ENCODE data around the gene SKAP1.
"Not testable (repeated sequence)": the region's sequence is repeated elsewhere in the genome, so short reads cannot be mapped to it uniquely, and the experiment has no call there.

The SKAP1 gene

GRCh38 chr17:48247038-48247437, 183.0 kb downstream of the SKAP1 start:
- Histone ChIP-seq H3K27ac (ENCODE audit: low read length) (no peak overlapping the region), H3K27me3 (ENCODE audit: low read depth, low read length) (no peaks in the 10 kb centered on the region), H3K4me3 (ENCODE audit: low read depth in 1 of 2, low read length in 2 of 2) (no peak overlapping the region), H3K4me1 (ENCODE audit: control insufficient read depth in 1 of 2, insufficient read depth in 2 of 2, low read length in 2 of 2) (peaks cover 0 to 3% of the 10 kb centered on the region in 2 donors), H3K36me3 (ENCODE audit: control insufficient read depth in 1 of 2, insufficient read depth in 2 of 2, low read length in 2 of 2) (no peaks in the 10 kb centered on the region), H3K9me3 (ENCODE audit: control insufficient read depth in 1 of 2, low read length in 2 of 2) (no peaks in the 10 kb centered on the region)

- Histone ChIP-seq H3K36me3 (ENCODE audit: control insufficient read depth in 1 of 2, insufficient read depth in 2 of 2, low read length in 2 of 2) (no peaks in the 10 kb centered on the region), H3K27ac (ENCODE audit: low read length) (no peak overlapping the region), H3K9me3 (ENCODE audit: control insufficient read depth in 1 of 2, low read length in 2 of 2) (no peaks in the 10 kb centered on the region), H3K27me3 (ENCODE audit: low read depth, low read length) (no peaks in the 10 kb centered on the region), H3K4me1 (ENCODE audit: control insufficient read depth in 1 of 2, insufficient read depth in 2 of 2, low read length in 2 of 2) (peaks cover 0 to 7% of the 10 kb centered on the region in 2 donors), H3K4me3 (ENCODE audit: low read depth in 1 of 2, low read length in 2 of 2) (no peak overlapping the region)
Measured at GRCh38 chr17:48246612-48247011, 183.4 kb downstream of the SKAP1 start.

GRCh38 chr17:48245465-48246033, 184.5 kb downstream of the SKAP1 start:
- not testable (repeated sequence) for H3K27me3 ChIP-seq (ENCODE audit: low read depth, low read length); H3K4me3 ChIP-seq (ENCODE audit: low read depth in 1 of 2, low read length in 2 of 2); H3K27ac ChIP-seq (ENCODE audit: low read length); H3K9me3 ChIP-seq (ENCODE audit: control insufficient read depth in 1 of 2, low read length in 2 of 2); H3K36me3 ChIP-seq (ENCODE audit: control insufficient read depth in 1 of 2, insufficient read depth in 2 of 2, low read length in 2 of 2)
- H3K4me1 ChIP-seq (ENCODE audit: control insufficient read depth in 1 of 2, insufficient read depth in 2 of 2, low read length in 2 of 2) = peaks cover 0 to 12% of the 10 kb centered on the region in 2 donors

- Histone ChIP-seq H3K9me3 (ENCODE audit: control insufficient read depth in 1 of 2, low read length in 2 of 2) (no peaks in the 10 kb centered on the region), H3K27ac (ENCODE audit: low read length) (no peak overlapping the region), H3K4me3 (ENCODE audit: low read depth in 1 of 2, low read length in 2 of 2) (no peak overlapping the region), H3K4me1 (ENCODE audit: control insufficient read depth in 1 of 2, insufficient read depth in 2 of 2, low read length in 2 of 2) (peaks cover 0 to 19% of the 10 kb centered on the region in 2 donors), H3K36me3 (ENCODE audit: control insufficient read depth in 1 of 2, insufficient read depth in 2 of 2, low read length in 2 of 2) (no peaks in the 10 kb centered on the region), H3K27me3 (ENCODE audit: low read depth, low read length) (no peaks in the 10 kb centered on the region)
Measured at GRCh38 chr17:48244814-48245213, 185.2 kb downstream of the SKAP1 start.

GRCh38 chr17:48244121-48244711, 185.8 kb downstream of the SKAP1 start:
- no peaks in the 10 kb centered on the region for H3K27me3 ChIP-seq (ENCODE audit: low read depth, low read length)
- no peak overlapping the region for H3K4me3 ChIP-seq (ENCODE audit: low read depth in 1 of 2, low read length in 2 of 2)
- H3K9me3 ChIP-seq (ENCODE audit: control insufficient read depth in 1 of 2, low read length in 2 of 2) = no peaks in the 10 kb centered on the region
- H3K36me3 ChIP-seq (ENCODE audit: control insufficient read depth in 1 of 2, insufficient read depth in 2 of 2, low read length in 2 of 2) = no peaks in the 10 kb centered on the region
- H3K4me1 ChIP-seq (ENCODE audit: control insufficient read depth in 1 of 2, insufficient read depth in 2 of 2, low read length in 2 of 2) = peaks cover 0 to 19% of the 10 kb centered on the region in 2 donors
- no peak overlapping the region for H3K27ac ChIP-seq (ENCODE audit: low read length)

GRCh38 chr17:48241770-48242497, 188.1 kb downstream of the SKAP1 start:
- no peak overlapping the region for H3K4me3 ChIP-seq (ENCODE audit: low read depth in 1 of 2, low read length in 2 of 2)
- H3K36me3 ChIP-seq (ENCODE audit: control insufficient read depth in 1 of 2, insufficient read depth in 2 of 2, low read length in 2 of 2) = no peaks in the 10 kb centered on the region
- H3K27ac ChIP-seq (ENCODE audit: low read length) = no peak overlapping the region
- H3K27me3 ChIP-seq (ENCODE audit: low read depth, low read length) = no peaks in the 10 kb centered on the region
- H3K4me1 ChIP-seq (ENCODE audit: control insufficient read depth in 1 of 2, insufficient read depth in 2 of 2, low read length in 2 of 2) = peaks cover 0 to 19% of the 10 kb centered on the region in 2 donors
- no peaks in the 10 kb centered on the region for H3K9me3 ChIP-seq (ENCODE audit: control insufficient read depth in 1 of 2, low read length in 2 of 2)

- H3K36me3 ChIP-seq (ENCODE audit: control insufficient read depth in 1 of 2, insufficient read depth in 2 of 2, low read length in 2 of 2) = no peaks in the 10 kb centered on the region
- H3K27ac ChIP-seq (ENCODE audit: low read length) = no peak overlapping the region
- H3K4me1 ChIP-seq (ENCODE audit: control insufficient read depth in 1 of 2, insufficient read depth in 2 of 2, low read length in 2 of 2) = peaks cover 0 to 19% of the 10 kb centered on the region in 2 donors
- no peaks in the 10 kb centered on the region for H3K27me3 ChIP-seq (ENCODE audit: low read depth, low read length)
- no peak overlapping the region for H3K4me3 ChIP-seq (ENCODE audit: low read depth in 1 of 2, low read length in 2 of 2)
- H3K9me3 ChIP-seq (ENCODE audit: control insufficient read depth in 1 of 2, low read length in 2 of 2) = no peaks in the 10 kb centered on the region
Measured at GRCh38 chr17:48241131-48241591, 188.9 kb downstream of the SKAP1 start.

GRCh38 chr17:48240562-48241130, 189.4 kb downstream of the SKAP1 start:
- Histone ChIP-seq H3K4me3 (ENCODE audit: low read depth in 1 of 2, low read length in 2 of 2) (no peak overlapping the region), H3K36me3 (ENCODE audit: control insufficient read depth in 1 of 2, insufficient read depth in 2 of 2, low read length in 2 of 2) (no peaks in the 10 kb centered on the region), H3K27ac (ENCODE audit: low read length) (peak overlapping the region; percentile 34), H3K9me3 (ENCODE audit: control insufficient read depth in 1 of 2, low read length in 2 of 2) (no peaks in the 10 kb centered on the region), H3K4me1 (ENCODE audit: control insufficient read depth in 1 of 2, insufficient read depth in 2 of 2, low read length in 2 of 2) (peaks cover 0 to 19% of the 10 kb centered on the region in 2 donors), H3K27me3 (ENCODE audit: low read depth, low read length) (no peaks in the 10 kb centered on the region)

- no peak overlapping the region for H3K4me3 ChIP-seq (ENCODE audit: low read depth in 1 of 2, low read length in 2 of 2)
- no peaks in the 10 kb centered on the region for H3K9me3 ChIP-seq (ENCODE audit: control insufficient read depth in 1 of 2, low read length in 2 of 2)
- H3K27ac ChIP-seq (ENCODE audit: low read length) = no peak overlapping the region
- H3K4me1 ChIP-seq (ENCODE audit: control insufficient read depth in 1 of 2, insufficient read depth in 2 of 2, low read length in 2 of 2) = peaks cover 0 to 19% of the 10 kb centered on the region in 2 donors
- no peaks in the 10 kb centered on the region for H3K36me3 ChIP-seq (ENCODE audit: control insufficient read depth in 1 of 2, insufficient read depth in 2 of 2, low read length in 2 of 2)
- H3K27me3 ChIP-seq (ENCODE audit: low read depth, low read length) = no peaks in the 10 kb centered on the region
Measured at GRCh38 chr17:48240122-48240521, 189.9 kb downstream of the SKAP1 start.

GRCh38 chr17:48239603-48239995, 190.4 kb downstream of the SKAP1 start:
- Histone ChIP-seq H3K27me3 (ENCODE audit: low read depth, low read length) (no peaks in the 10 kb centered on the region), H3K27ac (ENCODE audit: low read length) (no peak overlapping the region), H3K4me1 (ENCODE audit: control insufficient read depth in 1 of 2, insufficient read depth in 2 of 2, low read length in 2 of 2) (peaks cover 0 to 19% of the 10 kb centered on the region in 2 donors)

GRCh38 chr17:48238933-48239602, 190.9 kb downstream of the SKAP1 start:
- Histone ChIP-seq H3K27me3 (ENCODE audit: low read depth, low read length) (no peaks in the 10 kb centered on the region), H3K27ac (ENCODE audit: low read length) (no peak overlapping the region), H3K4me3 (ENCODE audit: low read depth in 1 of 2, low read length in 2 of 2) (no peak overlapping the region), H3K9me3 (ENCODE audit: control insufficient read depth in 1 of 2, low read length in 2 of 2) (no peaks in the 10 kb centered on the region), H3K36me3 (ENCODE audit: control insufficient read depth in 1 of 2, insufficient read depth in 2 of 2, low read length in 2 of 2) (no peaks in the 10 kb centered on the region), H3K4me1 (ENCODE audit: control insufficient read depth in 1 of 2, insufficient read depth in 2 of 2, low read length in 2 of 2) (peaks cover 0 to 19% of the 10 kb centered on the region in 2 donors)

More at GRCh38 chr17:48239603-48239995, 190.4 kb downstream of the SKAP1 start:
- no peaks in the 10 kb centered on the region for H3K9me3 ChIP-seq (ENCODE audit: control insufficient read depth in 1 of 2, low read length in 2 of 2)
- no peaks in the 10 kb centered on the region for H3K36me3 ChIP-seq (ENCODE audit: control insufficient read depth in 1 of 2, insufficient read depth in 2 of 2, low read length in 2 of 2)
- no peak overlapping the region for H3K4me3 ChIP-seq (ENCODE audit: low read depth in 1 of 2, low read length in 2 of 2)

Data from muscle layer of duodenum (tissue), 2 donors.